NCI-H187 (cell line): ENCODE results near the gene MTOR.
"Not testable (repeated sequence)": the region's sequence is repeated elsewhere in the genome, so short reads cannot be mapped to it uniquely, and the experiment has no call there.

Source experiments
- DNase-seq, 2 experiments: peaks; one replicate each; lab custom pipeline; 2025; lab: John Stamatoyannopoulos, UW

The MTOR gene

DNA sequence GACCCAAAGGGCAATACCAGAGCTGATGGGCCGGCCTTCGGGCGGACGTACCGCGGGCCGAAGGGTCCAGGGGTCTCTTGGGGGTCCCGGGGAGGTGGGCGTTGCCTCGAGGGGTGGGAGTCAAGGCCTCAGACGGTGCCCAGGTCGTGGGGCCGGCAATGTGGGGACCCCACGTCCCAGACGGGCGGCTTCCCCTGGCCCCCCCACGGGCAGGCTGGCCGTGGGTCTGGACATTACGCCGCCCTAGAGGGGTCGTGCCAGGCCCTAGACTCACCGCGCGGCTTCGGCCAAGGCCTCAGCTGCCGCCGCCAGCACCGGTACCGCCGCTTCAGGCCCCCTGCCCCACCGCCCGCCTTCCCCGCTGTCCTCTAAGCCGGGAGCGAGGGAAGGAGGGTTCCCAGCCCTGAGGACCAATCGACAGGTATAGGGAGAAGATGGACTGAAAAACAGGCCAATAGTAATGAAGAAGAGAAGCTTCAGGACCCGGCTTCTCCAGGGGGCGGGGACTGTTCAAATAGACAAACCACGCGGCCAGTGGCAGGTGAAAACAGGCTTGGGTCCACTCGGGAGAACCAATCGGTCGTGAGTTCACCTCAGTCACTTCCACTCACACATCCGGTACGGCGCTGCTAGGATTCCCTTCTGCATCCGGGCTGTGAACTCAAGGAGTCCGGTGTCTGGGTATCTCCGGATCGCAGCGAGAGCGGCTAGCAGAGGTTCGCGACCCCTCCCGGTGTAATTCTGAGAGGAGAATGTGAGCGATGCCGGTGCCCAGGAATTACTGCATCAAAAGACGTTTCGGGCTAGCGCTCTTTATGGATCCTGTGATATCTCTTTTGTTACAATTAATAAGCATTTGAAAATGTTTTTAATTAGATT lies at the start of gene MTOR:
TSS of gene MTOR (minus strand) at position 381 of the 879 bp plus-strand sequence. CDS start 3,142 bp downstream, outside the sequence.
- peak; percentile 95 to 99 for DNase-seq

DNA sequence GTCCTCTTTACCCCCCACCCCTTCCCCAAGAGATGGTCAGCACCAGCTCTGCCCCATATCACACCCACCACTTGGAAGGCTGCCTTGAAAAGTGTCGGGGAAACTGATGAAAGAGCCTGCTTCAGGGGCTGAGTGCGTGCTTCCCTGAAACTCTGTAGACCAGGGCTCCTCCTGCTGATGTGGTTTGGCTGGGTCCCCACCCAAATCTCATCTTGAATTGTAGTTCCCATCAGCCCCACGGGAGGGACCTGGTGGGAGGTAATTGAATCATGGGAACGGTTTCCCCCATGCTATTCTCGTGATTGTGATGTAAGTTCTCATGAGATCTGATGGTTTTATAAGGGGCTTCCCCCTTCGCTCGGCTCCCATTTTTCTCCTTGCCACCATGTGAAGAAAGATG lies 47.0 kb upstream of the MTOR start:
- no peak for DNase-seq

DNA sequence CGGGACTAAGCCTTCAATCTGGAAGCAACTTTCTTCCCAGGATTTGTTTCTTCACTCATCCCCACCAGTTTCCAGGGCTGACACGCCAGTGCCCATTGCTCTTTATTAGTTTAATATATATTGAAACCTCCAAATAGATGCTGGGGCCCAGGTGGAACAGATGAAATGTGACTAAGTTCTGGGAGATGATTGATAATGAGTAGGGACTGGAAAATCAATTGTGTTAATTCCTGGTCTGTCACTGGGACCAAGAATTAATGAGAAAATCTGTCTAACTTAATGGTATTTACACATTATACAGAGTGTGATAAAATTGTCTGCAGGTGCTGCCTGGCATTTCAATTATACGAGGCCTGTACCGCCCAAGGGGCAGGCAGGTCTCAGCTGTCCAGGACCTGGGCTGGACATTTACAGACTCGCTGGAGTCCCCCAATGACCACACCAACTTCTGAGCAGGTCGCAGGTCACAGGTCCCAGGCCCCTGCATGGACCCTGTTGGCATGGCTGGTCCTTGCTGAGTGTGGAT lies 46.4 kb upstream of the MTOR start:
- DNase-seq: no peak

DNA sequence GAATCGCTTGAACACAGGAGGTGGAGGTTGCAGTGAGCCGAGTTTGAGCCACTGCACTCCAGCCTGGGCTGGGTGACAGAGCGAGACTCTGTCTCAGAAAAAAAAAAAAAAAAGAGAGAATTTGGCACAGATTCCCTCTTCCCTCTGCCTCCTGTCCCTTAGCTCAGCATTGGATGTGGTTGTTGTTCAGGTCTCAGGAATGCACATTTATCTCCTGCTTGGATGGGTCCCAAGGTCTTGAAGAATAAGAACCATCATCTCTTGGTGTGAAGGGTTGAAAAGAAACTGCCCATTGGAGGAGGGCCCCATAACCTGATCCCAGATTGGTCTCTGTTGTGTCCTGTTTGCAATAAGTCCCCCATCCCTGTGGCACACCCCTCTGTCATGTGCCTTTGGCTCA lies 45.5 kb upstream of the MTOR start:
- DNase-seq: no peak

DNA sequence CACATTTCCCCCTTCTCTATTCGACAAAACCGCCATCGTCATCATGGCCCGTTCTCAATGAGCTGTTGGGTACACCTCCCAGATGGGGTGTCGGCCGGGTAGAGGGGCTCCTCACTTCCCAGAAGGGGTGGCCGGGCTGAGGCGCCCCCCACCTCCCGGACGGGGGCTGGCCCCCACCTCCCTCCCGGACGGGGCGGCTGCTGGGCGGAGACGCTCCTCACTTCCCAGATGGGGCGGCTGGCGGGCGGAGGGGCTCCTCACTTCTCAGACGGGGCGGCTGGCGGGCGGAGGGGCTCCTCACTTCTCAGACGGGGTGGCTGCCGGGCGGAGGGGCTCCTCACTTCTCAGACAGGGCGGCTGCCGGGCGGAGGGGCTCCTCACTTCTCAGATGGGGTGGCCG lies 43.2 kb upstream of the MTOR start:
- not testable (repeated sequence) for DNase-seq

DNA sequence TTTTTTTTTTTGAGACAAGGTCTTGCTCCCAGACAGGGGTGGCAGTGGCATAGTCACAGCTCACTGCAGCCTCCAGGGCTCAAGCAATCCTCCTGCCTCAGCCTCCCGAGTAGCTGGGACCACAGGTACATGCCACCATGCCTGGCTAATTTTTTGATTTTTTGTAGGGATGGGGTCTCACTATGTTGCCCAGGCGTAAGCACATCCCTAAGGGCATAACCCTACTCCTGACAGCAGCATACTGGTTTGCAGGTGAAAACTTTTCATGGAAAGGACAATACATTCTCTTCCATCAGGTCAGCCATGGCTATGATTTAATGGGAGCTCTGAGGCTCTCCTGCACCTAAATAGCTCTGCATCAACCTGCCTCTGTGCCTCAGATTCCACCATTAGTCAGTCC lies 40.0 kb upstream of the MTOR start:
- DNase-seq: no peak

DNA sequence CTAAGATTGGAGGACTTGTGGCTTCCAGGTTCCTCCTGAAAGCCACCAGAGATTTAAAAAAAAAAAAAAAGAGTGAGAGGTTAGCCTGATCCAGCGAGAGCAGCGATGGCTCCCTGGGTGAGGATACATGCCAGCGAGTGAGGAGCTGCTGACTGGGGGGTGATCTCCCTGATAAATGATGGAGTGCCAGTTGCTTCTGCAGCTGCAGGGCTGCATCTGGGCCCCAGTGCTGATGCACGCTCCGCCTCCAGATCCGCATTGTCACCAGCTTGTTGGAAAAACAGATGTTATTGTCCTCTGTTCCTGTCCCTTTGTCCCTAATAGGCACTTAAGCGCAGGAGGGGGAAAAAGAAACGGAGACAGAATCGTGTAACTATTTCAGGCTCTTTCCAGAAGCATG lies 39.2 kb upstream of the MTOR start:
- DNase-seq: no peak

DNA sequence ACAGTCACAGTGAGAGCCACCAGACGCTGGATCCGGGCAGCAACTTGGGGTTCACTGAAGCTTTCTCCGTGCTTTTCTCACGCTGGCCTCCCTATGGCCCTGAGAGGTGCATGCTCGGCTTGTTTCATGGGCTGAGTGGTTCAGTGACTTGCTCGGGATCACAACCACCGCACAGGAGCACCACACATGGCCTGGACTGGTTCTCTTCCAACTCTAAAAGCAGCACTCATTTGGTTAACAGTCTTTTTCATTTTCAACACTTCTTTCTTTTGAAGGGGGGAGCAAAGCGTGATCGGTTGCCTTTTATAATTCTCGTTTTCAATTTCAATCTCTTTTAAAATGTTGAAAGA lies 36.8 kb upstream of the MTOR start:
- DNase-seq: no peak

DNA sequence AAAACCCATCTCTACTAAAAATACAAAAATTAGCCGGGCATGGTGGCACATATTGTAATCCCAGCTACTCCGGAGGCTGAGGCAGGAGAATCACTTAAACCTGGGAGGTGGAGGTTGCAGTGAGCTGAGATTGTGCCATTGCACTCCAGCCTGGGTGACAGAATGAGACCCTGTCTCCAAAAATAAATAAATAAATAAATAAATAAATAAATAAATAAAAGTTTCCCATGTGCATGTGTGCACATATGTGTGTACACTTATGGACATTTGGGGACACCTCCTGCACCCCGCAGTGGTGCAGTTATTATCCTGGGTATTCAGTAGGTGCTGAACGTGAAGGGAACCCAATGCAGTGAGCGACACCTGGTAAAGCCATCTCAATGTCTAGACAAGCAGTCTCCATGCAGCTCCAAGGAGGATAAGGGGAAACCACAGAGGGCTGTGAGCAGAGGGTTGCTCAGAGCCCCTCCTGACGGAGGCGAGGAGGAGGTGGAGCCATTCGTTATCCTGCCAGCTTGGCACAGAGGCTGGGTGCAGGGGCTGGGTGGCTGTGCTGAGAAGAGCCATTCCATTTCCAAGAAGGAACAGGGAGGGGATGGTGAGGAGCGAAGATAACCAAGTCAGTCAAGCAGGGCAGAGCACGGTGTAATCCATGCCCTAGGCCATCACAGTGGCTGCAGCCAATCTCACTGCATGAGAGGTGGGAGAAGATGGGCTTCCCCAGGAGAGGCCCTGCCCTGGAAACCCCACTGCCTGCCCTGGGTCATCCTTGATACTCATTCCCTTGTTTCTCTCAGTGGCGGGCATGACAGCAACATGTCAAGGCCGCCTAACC lies 36.3 kb upstream of the MTOR start:
- DNase-seq: no peak

DNA sequence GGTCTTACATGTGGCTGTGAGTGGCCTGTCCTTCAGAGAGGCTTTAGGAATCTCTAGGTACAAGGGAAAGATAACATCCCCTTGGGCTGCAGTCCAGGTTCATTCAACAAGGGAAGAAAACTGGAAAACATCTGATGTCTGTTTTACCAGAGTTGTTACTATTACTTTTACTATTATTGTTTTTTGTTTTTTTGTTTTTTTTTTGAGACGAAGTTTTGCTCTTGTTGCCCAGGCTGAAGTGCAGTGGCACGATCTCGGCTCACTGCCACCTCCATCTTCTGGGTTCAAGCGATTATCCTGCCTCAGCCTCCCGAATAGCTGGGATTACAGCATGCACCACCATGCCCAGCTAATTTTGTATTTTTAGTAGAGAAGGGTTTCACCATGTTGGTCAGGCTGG lies 35.4 kb upstream of the MTOR start:
- DNase-seq: not testable (repeated sequence)

DNA sequence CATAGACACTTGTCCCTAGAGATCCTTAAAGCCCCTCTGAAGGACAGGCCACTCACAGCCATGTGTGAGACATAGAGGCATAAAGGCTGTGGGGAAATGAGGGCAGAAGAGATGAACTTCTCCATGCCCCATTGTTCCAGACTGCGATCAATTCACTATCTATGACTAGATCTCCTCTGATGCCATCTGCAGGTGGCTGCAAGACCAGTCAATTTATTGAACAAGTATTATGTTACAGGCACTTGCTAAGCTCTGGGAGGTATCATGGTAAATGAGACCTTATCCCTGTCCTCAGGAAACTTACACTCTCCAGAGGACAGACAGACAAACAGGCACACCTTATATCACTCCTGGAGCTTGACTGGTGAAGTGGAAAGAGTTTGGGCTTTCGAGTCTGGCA lies 33.6 kb upstream of the MTOR start:
- DNase-seq: no peak

DNA sequence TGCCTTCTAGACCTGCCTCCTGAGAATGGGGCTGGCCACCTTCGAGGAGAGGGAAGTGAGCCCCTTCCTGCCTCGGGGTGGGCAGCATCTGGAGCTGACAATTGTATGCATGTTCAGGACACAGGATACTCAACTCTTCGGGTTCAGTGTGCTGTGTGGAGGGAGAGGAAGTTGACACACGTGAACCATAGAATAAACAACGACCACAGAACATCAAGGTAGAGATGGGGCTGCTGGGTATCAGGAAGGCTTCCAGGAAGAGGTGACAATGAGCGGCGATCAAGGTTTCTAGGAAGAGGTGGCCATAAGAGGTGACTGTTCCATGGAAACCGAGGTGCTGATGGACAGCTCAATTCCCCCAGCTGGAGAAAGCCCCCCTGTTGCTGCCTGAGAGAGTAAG lies 32.6 kb upstream of the MTOR start:
- DNase-seq: no peak

DNA sequence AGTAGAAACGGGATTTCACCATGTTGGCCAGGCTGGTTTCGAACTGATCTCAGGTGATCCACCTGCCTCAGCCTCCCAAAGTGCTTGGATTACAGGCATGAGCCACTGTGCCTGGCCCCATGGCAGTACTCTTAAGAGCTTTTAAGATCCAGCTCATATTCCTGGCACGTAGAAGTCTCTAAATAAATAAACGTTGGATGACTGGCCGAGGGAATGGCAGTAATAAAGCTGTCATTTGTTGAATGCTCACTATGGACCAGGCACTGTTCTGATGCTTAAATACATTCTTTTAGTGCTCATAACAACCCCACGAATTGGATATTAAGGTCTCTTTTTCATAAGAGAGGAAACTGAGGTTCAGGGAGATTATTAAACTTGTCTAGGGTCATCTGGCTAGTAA lies 31.5 kb upstream of the MTOR start:
- DNase-seq: no peak

DNA sequence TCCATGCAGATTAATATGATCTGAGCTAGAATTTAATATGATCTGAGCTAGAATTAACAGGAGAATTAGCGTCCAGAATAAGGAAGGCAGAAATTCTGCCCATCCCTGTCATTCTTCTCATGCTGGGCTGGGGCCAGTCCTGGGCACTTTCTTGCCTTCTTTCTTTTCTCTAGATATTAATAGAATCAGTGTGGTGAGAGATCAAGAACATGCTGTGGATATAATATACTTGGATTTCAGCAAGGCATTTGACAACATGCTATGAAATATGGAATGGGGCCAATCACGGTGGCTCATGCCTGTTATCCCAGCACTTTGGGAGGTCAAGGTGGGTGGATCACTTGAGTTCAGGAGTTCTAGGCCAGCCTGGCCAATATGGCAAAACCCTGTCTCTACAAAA lies 28.7 kb upstream of the MTOR start:
- DNase-seq: no peak

DNA sequence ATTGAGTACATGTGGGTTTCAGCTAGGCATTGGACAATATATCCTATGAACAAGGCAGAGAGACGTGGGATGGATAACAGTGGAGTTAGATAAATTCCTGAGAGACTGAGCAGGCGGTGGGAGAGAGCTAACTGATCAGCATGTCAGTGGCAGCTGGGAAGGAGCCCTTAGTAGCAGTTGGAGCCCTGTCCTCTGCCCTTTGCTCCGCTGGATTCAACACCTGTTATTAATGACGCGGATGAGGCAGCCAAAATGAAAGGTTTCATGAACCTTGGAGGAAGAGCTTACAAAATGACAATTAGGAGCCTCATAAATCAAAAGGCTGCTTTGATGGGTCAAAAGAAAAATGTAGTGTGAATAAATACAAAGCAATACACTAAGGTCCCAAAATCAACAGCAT lies 26.7 kb upstream of the MTOR start:
- no peak for DNase-seq

DNA sequence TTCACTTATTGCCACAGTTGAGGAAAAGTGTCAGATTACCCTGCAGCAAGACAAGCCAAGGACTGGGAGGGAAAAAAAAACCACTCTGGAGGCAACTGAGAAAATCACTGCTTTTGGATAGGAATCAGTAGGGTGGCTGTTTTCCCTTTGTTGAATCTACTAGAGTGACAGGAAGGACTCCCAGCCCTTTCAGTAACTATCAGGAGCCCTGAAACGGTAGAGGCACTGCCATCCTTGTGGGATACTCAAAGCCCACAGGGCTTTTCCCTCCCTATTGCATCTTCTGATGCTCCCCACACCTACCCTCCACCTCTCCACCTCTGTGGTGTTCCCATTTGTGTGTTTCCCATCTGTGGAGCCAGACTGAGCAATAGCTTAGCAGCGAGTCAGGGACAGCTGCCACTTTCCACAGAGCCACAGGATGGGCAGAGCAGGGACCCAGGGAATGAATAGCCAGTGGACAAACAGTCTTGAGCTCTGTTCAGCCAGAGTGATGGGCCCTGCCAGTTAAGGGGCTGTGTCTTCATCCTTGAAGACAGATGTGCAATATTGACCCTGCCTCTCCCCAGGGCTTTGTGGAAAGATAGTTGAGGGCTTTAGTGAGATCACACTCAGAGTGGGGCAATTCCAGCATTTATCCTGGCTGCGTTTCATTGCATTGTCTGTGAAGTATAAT lies 24.5 kb upstream of the MTOR start:
- no peak for DNase-seq

DNA sequence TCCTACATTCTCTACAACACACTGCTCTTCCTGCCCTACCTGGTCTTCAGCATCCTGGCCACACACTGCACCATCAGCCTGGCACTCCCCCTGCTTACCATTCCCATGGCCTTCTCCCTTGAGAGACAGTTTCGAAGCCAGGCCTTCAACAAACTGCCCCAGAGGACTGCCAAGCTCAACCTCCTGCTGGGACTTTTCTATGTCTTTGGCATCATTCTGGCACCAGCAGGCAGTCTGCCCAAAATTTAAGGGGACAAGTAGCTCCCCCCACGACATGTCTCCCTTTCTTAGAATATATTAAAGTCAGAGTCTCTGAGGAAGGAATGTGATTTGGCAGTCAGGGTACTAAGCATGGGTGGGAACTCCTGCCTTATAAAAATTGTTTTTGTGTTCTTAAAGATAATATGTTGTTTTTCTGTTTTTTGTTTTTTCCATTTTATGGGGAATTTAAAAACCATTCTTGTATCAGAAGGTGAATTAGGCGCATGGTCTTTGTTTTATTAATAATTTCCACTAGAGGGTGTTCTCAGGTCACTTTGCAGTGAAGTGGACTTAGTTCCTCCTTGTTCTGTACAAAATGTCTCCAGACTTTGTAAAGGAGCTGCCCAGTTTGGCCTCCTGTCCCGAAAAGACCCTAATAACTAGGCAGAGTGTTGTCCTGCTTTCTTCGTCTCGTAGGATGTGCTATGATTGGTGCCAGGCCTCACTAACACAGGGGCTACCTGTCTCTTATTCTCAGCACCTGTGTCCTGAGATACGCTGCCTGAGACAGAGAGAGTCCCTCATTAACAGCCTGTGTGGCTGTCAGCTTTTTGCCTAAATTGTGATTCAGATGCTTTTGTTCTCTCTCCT lies 23.8 kb upstream of the MTOR start:
- DNase-seq: no peak

DNA sequence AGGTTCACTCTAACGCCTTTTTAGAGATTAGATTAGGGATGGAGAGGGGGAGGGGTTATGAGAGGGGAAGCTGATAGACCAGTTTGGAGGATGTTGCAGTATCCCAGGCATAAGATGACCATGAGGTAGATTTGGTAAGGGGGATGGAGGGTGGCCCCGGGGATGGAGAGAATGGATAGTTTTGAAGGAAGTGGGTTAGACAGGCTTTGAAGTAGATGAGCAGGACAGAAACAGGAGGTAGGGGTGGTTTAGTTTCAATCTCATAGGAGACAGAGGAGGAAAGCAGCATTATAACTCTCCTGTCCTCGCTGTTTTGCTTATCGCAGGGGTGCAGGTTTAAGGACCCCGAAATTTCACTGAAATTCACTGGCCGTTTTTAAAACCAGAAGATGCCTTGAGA lies 22.4 kb upstream of the MTOR start:
- DNase-seq: no peak

DNA sequence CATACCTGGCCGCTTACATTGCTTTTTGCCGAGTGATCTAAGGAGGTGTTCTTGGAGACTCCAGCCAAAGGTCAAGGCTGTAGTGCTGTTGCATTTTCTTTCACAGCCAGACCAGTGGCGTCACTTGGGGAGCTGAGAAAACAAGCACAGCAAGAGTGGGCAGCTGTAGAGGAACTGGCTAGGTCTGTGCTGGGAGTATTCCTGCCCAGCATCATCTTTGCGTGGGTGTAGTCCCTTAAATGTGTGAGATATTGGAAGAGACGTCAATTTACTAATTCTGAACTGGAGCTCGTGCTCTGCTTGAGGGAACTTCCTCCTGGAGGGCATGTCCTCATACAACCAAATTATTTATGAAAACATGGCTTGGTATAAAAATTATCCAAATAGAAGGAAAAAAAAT lies 20.8 kb upstream of the MTOR start:
- no peak for DNase-seq

DNA sequence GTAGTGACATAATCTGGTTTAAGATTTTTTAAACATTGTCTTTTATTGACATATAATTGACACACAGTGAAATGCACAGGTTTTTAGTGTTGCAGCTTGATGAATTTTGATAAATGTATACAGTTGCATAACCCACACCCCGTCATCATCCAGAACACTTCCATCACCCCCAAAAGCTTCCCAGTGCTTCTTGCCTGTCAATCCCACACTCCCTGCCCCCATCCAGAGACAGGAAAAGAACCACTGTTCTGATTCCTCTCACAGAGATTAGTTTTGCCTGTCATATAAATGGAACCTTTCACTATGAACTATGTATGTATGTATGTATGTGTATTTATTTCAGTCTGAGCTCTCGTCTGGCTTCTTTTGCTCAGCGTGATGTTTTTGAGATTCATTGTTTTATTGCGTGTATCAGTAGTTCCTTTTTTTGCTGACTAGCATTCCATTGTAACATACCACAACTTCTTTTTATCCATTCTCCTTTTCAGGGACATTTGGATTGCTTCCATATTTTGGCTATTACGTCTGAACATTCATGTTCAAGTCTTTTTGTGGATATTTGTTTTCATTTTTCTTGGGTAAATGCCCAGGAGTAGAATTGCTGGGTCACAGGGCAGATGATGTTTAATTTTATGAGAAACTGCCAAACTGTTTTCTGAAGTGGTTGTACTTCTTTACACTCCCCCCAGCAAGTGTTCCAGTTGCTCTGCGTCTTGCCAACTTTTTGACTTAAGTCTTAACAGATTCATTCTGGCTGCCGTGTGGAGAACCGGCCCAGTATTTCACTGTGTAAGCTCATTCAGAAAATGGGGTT lies 19.4 kb upstream of the MTOR start:
- DNase-seq: no peak
